PC-9 (cell line): Measurements from ENCODE around the gene ITPKB.

Source experiments
- CTCF ChIP-seq: fragments of 200-600 bp; sonication (generic); conservative IDR thresholded peaks from 2 replicates; pipeline ENCODE4 v1.6.1; 2017; ENCODE audit warnings: mixed run types, antibody characterized with exemption, mild to moderate bottlenecking, moderate library complexity
- EZH2 ChIP-seq: fragments of 200-600 bp; sonication (generic); IDR thresholded peaks from 2 replicates; pipeline ENCODE4 v1.8.0; 2017; ENCODE audit warnings: antibody characterized with exemption, low read depth

- TF ChIP-seq CTCF: no peak
- TF ChIP-seq EZH2: no peak
These were observed 27.5 kb upstream of the ITPKB start for GRCh38 chr1:226766565-226766964.
